GM19043 (cell line): ENCODE data around the gene CHERP.

Experiments used
- ATAC-seq: cut with Tn5 transposase; IDR thresholded peaks from one replicate; pipeline ENCODE4 v1.9.1; 2021; ENCODE audit warnings: low read depth; ENCODE audit not compliant: unreplicated experiment

The CHERP gene, protein sequence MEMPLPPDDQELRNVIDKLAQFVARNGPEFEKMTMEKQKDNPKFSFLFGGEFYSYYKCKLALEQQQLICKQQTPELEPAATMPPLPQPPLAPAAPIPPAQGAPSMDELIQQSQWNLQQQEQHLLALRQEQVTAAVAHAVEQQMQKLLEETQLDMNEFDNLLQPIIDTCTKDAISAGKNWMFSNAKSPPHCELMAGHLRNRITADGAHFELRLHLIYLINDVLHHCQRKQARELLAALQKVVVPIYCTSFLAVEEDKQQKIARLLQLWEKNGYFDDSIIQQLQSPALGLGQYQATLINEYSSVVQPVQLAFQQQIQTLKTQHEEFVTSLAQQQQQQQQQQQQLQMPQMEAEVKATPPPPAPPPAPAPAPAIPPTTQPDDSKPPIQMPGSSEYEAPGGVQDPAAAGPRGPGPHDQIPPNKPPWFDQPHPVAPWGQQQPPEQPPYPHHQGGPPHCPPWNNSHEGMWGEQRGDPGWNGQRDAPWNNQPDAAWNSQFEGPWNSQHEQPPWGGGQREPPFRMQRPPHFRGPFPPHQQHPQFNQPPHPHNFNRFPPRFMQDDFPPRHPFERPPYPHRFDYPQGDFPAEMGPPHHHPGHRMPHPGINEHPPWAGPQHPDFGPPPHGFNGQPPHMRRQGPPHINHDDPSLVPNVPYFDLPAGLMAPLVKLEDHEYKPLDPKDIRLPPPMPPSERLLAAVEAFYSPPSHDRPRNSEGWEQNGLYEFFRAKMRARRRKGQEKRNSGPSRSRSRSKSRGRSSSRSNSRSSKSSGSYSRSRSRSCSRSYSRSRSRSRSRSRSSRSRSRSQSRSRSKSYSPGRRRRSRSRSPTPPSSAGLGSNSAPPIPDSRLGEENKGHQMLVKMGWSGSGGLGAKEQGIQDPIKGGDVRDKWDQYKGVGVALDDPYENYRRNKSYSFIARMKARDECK

DNA sequence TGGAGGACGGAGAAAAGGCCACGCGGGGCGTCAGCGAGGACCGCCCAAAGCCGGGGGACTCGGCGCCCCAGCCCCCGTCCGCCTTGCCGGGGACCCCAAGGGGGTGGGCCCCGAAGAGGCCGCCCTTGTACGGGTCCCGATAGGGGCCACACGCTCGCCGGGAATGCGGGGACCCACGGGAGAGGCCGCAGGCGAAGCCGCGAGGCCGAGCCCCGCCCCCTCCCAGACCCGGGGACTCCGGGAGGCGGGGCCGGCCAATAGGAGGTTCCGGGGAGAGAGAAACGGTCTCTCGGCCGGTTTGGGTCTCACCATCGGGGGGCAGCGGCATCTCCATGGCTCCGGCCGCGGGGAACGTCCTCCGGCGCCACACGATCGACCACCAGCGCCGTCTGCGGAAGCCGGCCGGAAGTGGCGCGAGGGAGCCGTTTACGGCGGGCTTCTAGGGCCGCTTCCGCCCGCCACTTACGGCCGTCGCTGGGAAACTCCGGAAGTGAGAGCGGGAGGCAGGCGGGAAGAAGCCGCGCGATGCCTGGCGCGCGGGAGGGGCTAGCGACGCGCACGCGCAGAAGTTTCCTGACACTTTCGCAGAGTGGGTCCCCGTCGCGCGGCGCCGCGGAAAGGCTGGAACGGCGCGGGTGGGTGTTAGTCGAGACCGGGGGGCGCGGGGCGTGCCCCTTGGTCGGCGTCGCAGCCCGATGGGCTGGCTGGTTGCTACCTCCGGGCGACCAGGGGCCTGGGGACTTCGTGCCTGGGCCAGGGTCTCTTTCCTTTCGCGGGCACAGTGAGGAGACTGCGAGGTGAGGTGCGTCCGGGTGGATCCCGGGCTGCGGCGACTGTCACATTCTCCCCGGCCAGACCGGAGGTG is at the start of gene CHERP:
CHERP (minus strand) TSS at position 393 of the 865 bp plus-strand sequence; CDS start at position 334, 59 bp downstream.
- ATAC-seq, result peak; percentile 87

DNA sequence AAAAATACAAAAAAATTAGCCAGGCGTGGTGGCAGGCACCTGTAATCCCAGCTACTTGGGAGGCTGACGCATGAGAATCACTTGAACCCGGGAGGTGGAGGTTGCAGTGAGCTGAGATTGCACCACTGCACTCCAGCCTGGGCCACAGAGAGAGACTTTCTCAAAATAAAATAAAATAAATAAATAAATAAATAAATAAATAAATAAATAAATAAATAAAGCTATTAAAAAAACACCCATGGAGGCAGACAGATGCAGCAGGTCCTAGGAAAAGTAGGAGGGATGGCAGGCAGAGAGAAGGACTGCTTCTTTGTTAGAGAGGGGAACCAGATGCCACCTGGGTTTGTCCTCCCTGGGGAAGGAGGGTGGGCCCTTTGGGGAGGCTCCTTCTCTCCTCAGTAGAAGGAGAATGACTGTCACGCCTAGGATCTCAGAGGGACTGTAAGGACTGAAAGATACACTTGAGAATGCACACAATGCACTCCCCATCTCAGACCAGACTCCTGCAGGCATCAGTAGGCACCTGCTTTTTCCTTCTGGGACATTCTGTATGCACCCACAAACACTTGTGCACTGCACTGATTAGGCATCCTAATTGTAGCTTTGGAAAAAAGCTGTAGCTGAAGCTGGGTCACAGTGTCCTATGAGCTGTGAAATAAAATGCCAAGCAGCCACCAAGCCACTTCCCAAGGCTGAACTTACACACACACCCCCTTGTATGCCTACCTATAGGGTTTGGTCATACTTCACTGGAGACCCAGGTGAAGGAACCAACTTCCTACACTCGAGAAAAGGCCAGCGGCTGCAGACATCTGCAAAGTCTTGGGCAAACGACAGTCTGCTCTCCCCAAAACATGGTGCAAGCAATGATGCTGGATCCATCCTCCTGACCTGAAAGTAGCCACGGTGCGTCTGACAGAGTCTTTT is 48.9 kb upstream of the CHERP start:
- ATAC-seq, result no peak

DNA sequence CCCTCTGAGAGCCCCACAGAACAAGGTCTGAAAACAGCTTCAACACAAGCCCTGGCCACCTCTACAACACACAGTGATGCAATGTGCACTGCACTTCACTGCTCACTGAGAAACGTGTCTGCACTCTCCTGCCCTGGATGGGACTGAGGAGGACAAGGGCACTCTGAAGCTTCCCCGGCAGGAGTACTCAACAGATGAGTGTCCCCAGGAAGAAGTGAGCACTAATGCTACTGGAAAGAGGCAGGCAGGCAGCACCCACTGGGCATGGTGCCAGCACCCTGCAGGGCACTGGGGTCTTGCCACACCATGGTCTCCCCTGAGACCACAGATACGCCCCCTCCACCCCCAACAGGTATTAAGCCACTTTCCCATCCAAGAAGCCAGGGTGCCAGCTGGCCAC is 47.7 kb upstream of the CHERP start:
- ATAC-seq, result no peak

DNA sequence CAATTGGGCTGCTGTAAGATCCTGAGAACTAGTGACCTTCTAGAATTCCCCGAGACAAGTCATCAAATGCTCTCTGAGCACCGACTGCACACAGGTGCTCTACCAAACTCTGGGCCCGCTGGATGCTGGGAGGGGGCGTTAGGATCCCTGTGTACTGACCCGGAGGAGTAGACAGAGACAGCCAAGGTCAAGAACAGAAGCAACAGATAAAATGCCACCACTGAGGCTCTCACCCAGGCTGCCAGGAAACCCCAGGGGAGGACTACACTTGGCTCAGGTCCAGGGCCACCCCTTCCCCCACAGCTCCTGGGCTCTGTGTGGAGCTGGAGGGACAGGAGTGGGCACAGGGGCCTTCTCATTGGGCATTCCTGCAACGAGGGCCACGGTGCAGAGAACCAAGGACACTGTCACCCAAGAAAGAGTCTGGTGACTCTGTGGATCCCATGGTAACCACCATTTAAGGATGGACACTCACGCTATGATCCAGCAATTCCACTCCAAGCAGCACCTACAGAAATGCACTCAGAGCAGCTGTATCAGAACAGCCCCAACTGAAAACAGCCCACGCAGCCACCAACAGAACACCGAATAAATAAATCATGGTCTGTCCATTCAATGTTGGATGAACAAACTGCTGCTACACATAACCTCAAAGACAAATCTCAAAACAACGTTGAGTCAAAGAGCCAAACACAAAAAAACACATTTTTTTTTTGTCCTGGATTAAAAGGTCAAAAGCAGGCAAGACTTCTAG is 46.8 kb upstream of the CHERP start:
- ATAC-seq, result no peak

DNA sequence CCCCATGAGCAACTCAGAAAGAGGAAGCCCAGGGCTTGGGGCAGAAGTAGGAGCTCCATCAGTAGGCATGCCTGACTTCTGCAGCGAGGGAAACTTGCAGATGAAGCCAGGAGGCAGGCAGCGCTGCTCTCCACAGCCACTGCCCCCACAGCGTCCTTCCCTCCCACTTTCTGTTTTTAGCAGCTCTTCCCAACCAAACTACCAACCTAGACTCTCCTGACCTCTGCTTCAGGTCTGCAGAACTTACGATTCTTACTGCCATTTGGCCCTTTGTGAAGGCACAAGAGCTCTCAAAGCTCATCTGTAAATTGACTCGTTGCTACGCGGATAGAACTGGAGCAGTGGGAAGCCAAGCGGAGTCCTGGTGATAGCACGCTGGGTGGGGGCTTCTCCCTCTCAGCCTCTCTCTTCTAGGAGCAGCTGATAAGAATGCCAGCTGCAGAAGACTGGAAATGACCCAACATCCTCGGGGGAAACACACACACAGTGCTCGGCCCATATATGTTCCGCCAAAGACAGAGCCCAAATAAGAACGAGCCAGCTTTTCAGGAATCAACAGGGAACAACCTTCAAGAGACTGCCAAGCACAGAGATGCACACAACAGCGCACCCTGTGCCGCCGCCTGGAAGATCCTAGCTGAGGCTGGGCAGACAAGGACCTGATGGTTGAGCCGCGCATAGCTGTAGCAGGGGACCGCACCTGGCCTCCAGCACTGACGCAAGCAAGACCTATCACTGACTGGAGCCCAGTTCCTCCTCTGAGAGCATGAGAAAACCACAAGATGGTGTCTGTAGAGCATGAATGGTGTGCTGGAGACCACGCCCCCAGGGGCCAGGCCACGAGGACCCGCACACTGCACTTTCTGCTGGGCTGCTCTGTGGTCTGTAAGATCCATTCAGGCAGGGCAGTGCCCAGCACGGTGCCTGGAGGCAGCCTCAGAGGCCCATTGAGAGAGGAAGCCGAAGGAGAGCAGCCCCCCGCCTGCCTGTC is 45.9 kb upstream of the CHERP start:
- ATAC-seq, result peak; percentile 34

DNA sequence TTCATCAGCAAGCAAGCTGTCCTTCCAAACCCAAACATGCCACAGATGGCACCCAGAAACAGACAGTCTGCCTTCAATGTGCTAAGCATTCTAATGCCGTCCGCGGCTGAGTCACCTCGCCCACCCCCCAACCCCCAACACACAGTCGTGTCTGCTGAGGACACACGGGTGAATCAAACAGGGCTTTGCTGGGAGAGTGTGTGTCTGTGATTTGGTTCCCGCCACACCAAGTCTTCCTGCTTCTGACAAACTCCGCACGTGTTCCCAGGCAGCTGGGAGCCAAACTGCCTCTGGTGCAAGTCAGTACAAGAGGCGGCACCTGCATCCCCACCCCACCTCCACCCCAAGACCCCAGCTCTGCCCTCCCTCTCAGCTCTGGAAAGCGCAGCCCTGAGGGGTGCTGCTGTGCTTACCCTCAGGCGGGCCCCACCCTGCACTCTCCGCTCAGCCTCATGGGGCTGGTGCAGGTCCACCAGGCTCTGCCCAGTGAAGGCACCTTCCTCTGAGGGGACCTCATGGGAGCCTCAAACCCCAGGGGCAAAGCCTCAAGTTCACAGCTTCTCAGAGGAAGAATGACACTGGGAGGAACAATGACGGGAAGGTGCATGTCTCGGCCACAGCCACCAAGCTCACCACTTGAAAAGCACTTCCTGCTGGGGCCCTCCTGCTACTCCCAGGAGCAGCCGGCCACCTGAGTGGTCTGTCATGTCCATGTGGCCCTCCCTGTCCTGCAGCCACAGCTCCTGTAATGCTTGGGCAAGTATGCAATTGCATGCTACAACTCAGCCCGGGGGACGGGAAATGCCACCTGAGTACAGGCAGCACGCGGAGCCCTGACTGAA is 45.0 kb upstream of the CHERP start:
- no peak for ATAC-seq

DNA sequence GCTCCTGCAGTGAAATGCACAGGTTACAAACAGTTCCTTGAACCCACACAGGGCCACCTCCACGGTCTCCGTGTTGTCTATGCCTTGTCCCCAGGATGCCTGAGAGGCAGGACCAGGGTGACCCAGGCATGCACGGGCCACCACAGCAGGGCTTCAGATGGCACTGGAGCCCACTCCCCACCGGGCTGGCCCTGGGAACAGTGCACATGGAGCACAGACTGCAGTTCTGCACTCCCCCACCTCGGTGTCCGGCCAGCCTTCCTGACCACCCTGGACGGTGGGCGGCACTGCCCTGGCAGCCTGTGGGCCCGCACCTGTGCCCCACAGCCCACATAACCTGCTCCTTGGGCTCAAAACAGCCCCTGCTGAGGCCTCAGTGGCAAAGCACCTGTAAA is 44.2 kb upstream of the CHERP start:
- no peak for ATAC-seq

DNA sequence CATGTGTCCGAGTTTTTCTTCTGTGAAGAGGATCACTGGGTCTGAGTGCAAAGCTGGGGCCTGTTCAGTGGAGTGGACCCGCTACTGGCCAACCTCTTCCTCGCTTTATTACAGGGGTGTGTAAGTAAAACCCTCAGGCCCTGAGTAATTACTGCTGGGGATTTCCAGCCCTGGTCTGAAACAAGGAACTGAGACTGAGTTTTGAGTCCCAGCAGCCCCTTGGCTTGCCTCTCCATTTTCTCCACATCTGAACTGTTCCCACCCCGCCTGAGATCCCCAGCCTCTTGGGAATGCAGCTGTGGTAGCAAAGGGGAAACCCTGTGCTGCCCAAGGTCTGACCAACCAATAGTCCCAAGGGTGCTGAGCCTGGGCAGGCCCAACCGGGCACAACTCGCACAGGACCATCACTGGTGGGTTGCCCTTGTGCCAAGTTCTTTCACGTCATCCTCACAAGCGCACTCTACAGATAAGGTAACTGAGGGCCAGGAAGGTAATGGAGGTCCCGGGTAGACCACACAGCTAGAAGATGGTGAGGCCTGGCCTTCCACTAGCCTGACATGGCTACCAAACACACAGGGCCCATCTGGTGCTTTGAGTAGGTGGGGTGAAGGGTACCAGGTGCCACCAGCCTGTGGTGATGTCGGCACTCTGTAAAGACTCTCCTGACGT is 43.7 kb upstream of the CHERP start:
- ATAC-seq, result no peak

DNA sequence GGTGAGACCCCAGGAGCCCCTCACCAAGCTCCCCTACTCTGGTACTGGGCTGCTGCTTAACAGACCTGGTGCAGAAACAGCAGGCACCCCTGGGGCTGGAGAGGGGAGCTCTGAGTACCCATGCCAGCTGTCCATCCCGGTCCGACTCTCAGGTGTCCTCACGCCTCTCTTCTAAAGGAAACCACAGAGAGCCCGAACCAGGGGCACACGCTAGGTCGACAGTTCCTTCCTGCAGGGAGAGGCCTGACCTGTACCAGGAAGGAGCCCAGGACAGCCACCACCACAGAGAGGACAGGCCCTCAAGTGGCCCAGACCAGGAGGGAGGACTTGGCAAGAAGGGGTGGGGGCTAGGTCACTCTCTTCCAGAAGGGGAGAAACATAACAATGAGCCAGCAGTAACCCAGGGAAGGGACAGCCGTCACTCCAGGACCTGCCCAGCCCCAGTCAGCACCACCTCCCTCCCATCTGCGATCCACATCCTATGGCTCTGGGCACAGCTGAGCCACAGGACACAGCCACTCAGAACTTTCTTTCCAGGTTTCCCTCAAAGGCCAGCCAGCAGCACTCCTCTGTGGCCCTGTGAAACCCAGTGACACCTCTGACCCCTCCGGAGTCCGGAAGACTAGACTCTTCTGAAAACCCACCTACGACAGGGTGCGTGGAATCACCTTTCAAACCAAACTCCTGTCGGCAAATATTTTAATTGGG is 43.0 kb upstream of the CHERP start:
- no peak for ATAC-seq

DNA sequence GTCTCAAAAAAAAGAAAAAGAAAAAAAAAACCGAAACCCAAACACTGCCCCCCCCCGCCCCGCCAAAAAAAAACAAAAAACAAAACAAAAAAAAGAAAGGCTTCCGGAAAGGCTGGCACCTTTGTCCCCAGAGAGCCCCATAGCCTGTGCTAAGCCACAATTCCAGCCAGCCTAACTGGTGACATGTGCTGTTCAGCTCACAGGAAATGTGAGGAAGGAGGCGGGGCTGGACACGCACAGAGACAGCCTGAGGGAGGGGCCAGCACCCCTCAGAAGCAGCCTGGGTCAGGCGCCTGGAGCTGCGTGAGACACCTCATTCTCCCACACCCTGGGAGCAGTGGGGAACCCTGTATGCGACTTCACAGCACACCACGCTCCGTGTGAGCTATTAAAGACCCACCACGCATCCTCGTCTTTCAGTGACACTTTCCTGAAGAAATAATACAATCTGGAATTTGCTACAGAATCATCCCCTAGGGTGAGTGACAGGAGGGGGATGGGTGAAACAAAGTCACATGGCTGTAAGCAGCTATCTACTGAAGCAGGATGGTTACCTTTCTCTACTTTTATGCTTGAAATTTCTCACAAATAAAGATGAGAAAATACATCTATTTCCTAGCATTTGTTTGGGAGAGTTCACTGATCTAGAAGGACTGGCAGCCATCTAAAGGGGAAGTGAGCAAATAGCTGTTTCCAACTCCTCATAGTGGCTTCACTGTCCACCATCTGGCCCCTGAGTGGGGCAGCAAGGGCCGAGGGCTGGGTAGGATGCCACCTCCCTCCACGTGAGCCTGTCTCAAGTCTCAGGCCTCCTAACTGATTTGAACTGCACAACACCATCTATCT is 42.2 kb upstream of the CHERP start:
- peak; percentile 48 for ATAC-seq

DNA sequence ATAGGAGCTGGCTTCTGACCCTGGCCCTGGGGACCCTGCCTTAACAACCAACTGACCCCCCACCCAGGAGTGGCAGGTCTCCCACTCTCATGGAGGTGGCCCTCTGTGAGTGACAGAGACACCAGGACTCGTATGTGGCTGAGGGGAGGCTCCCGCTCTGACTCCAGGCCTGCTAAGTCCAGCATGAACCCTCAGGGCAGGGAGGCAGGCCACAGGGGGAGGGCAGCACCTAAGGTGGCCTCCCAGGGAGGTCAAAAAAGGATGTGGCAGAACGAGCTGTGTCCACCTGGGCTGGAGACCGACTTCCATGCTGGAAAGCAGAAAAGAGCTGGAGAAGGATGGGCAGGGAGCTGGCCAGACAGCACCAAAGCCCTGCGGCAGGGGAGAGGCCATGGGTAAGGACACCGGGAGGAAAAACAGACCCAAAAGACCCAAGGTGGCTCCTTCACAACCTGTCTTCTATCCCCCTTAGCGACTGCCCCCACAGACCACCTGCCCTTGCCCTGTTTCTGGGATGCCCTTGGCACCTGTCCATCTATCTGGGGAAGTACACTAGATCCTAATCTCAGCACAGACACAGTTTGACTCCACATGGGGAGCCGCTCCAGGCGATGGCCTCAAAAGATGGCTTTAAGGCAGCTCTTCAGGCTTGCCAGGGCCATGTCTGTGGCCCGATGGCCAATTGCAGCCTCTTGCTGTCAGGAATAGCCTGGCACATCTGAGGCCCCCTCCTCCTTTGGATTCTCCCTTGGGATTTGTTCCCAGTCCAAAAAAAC is 40.4 kb upstream of the CHERP start:
- ATAC-seq, result no peak

DNA sequence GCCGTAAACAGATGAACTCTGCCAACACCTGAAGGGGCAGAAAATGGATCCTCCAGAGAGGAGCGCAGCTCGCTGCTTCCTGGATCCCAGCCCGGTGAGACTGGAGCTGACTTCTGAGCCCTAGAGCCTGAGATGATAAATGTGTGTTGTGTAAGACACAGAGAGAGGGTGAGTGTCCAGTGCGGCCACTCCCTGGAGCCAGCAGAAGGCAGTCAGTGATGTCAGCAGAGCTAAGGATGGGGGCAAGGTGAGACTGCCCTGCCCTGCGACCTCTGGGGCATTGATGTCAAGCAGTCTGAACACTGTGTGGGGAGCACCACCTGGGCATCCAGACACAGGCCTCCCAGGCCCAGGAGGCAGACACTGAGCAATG is 39.7 kb upstream of the CHERP start:
- ATAC-seq, result no peak

DNA sequence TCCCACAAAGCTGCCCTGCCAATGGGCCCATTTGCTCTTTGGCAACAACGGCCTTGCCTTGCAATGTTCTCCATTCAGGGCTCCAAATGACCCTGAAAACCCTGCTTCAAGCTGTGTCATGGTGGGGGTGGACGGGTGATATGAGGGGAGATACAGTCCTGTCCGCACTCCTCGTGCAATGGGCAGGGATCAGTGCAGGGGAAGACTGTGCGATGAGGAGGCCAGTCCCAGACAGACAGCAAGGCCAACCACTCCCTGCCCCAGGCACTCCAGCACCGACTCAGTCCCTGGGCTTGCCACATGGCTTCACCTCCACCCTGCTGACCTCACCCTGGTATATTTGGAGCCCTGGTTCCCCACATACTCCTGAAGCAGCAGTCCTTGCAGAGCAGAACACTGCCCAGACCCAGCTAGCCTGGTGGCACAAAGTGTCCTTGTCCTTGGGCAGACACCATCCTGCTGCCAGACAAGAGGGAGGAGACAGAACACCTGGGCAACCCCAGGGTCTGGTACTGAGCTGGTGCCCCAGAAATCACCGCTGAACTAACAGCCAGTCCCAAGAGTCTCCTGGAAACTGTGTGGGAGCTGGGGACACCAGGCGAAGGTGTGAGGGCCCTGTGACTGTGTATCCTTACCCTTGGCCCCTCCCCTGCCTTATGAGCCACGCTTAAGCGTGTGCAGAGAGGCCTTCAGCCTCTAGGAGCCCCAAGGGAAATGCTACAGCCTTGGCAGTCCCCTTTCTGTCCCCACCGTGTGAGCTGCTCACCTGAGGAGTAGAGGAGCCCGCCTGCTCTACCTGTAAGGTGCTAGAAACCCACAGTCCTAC is 39.1 kb upstream of the CHERP start:
- no peak for ATAC-seq
